ENCODE measurements around the gene MEGF11.

Gene MEGF11

GRCh38 chr15:66063147-66063546, 190.4 kb downstream of the MEGF11 start:
- peaks cover 7% of the 10 kb centered on the region for H3K9me3 ChIP-seq (ENCODE audit: control insufficient read depth, low read length)
- no peak overlapping the region for H3K4me3 ChIP-seq (ENCODE audit: low read length)
- DNase-seq (ENCODE audit: low read depth), result no peak
- H3K9ac ChIP-seq (ENCODE audit: low read length), result no peak overlapping the region
- no peaks in the 10 kb centered on the region for H3K36me3 ChIP-seq (ENCODE audit: control insufficient read depth, insufficient read depth, low read length, severe bottlenecking)
- H3K4me1 ChIP-seq (ENCODE audit: control insufficient read depth, insufficient read depth, low read length), result no peaks in the 10 kb centered on the region
- peaks cover 45% of the 10 kb centered on the region for H3K27me3 ChIP-seq (replicated peaks; ENCODE audit: control insufficient read depth, insufficient read depth, low read length)

- Histone ChIP-seq H3K9me3 (ENCODE audit: control insufficient read depth, low read length) (peaks cover 2% of the 10 kb centered on the region), H3K27me3 (replicated peaks; ENCODE audit: control insufficient read depth, insufficient read depth, low read length) (peaks cover 78% of the 10 kb centered on the region), H3K4me3 (ENCODE audit: low read length) (no peak overlapping the region), H3K9ac (ENCODE audit: low read length) (no peak overlapping the region), H3K36me3 (ENCODE audit: control insufficient read depth, insufficient read depth, low read length, severe bottlenecking) (no peaks in the 10 kb centered on the region), H3K4me1 (ENCODE audit: control insufficient read depth, insufficient read depth, low read length) (no peaks in the 10 kb centered on the region)
- no peak for DNase-seq (ENCODE audit: low read depth)
Measured at GRCh38 chr15:66057089-66057488, 196.5 kb downstream of the MEGF11 start.

GRCh38 chr15:66053991-66054390, 199.6 kb downstream of the MEGF11 start:
- Histone ChIP-seq H3K4me3 (ENCODE audit: low read length) (no peak overlapping the region), H3K4me1 (ENCODE audit: control insufficient read depth, insufficient read depth, low read length) (no peaks in the 10 kb centered on the region), H3K27me3 (replicated peaks; ENCODE audit: control insufficient read depth, insufficient read depth, low read length) (peaks cover 84% of the 10 kb centered on the region)

GRCh38 chr15:66051833-66052232, 201.7 kb downstream of the MEGF11 start:
- H3K27me3 ChIP-seq (replicated peaks; ENCODE audit: control insufficient read depth, insufficient read depth, low read length), result peaks cover 80% of the 10 kb centered on the region
- no peaks in the 10 kb centered on the region for H3K4me1 ChIP-seq (ENCODE audit: control insufficient read depth, insufficient read depth, low read length)
- H3K36me3 ChIP-seq (ENCODE audit: control insufficient read depth, insufficient read depth, low read length, severe bottlenecking), result no peaks in the 10 kb centered on the region
- no peaks in the 10 kb centered on the region for H3K9me3 ChIP-seq (ENCODE audit: control insufficient read depth, low read length)
- H3K9ac ChIP-seq (ENCODE audit: low read length), result no peak overlapping the region
- DNase-seq (ENCODE audit: low read depth), result no peak
- no peak overlapping the region for H3K4me3 ChIP-seq (ENCODE audit: low read length)

More at GRCh38 chr15:66053991-66054390, 199.6 kb downstream of the MEGF11 start:
- DNase-seq (ENCODE audit: low read depth), result no peak
- Histone ChIP-seq H3K9ac (ENCODE audit: low read length) (no peak overlapping the region), H3K9me3 (ENCODE audit: control insufficient read depth, low read length) (no peaks in the 10 kb centered on the region), H3K36me3 (ENCODE audit: control insufficient read depth, insufficient read depth, low read length, severe bottlenecking) (no peaks in the 10 kb centered on the region)

GRCh38 chr15:66050264-66050663, 203.3 kb downstream of the MEGF11 start:
- no peak overlapping the region for H3K9ac ChIP-seq (ENCODE audit: low read length)
- H3K4me3 ChIP-seq (ENCODE audit: low read length), result no peak overlapping the region
- no peaks in the 10 kb centered on the region for H3K36me3 ChIP-seq (ENCODE audit: control insufficient read depth, insufficient read depth, low read length, severe bottlenecking)
- H3K27me3 ChIP-seq (replicated peaks; ENCODE audit: control insufficient read depth, insufficient read depth, low read length), result peaks cover 83% of the 10 kb centered on the region
- DNase-seq (ENCODE audit: low read depth), result no peak
- peaks cover 2% of the 10 kb centered on the region for H3K9me3 ChIP-seq (ENCODE audit: control insufficient read depth, low read length)
- H3K4me1 ChIP-seq (ENCODE audit: control insufficient read depth, insufficient read depth, low read length), result no peaks in the 10 kb centered on the region

- no peak overlapping the region for H3K4me3 ChIP-seq (ENCODE audit: low read length)
- peaks cover 81% of the 10 kb centered on the region for H3K27me3 ChIP-seq (replicated peaks; ENCODE audit: control insufficient read depth, insufficient read depth, low read length)
- DNase-seq (ENCODE audit: low read depth), result no peak
- H3K4me1 ChIP-seq (ENCODE audit: control insufficient read depth, insufficient read depth, low read length), result no peaks in the 10 kb centered on the region
- H3K36me3 ChIP-seq (ENCODE audit: control insufficient read depth, insufficient read depth, low read length, severe bottlenecking), result no peaks in the 10 kb centered on the region
- no peak overlapping the region for H3K9ac ChIP-seq (ENCODE audit: low read length)
- H3K9me3 ChIP-seq (ENCODE audit: control insufficient read depth, low read length), result peaks cover 8% of the 10 kb centered on the region
Measured at GRCh38 chr15:66049353-66049752, 204.2 kb downstream of the MEGF11 start.

- no peaks in the 10 kb centered on the region for H3K36me3 ChIP-seq (ENCODE audit: control insufficient read depth, insufficient read depth, low read length, severe bottlenecking)
- peaks cover 8% of the 10 kb centered on the region for H3K9me3 ChIP-seq (ENCODE audit: control insufficient read depth, low read length)
- DNase-seq (ENCODE audit: low read depth), result no peak
- H3K27me3 ChIP-seq (replicated peaks; ENCODE audit: control insufficient read depth, insufficient read depth, low read length), result peaks cover 88% of the 10 kb centered on the region
- H3K4me1 ChIP-seq (ENCODE audit: control insufficient read depth, insufficient read depth, low read length), result no peaks in the 10 kb centered on the region
- H3K9ac ChIP-seq (ENCODE audit: low read length), result no peak overlapping the region
- H3K4me3 ChIP-seq (ENCODE audit: low read length), result no peak overlapping the region
Measured at GRCh38 chr15:66047321-66048024, 206.1 kb downstream of the MEGF11 start.

GRCh38 chr15:66046751-66047150, 206.8 kb downstream of the MEGF11 start:
- Histone ChIP-seq H3K4me3 (ENCODE audit: low read length) (no peak overlapping the region), H3K9me3 (ENCODE audit: control insufficient read depth, low read length) (peaks cover 8% of the 10 kb centered on the region), H3K9ac (ENCODE audit: low read length) (no peak overlapping the region), H3K27me3 (replicated peaks; ENCODE audit: control insufficient read depth, insufficient read depth, low read length) (peaks cover 83% of the 10 kb centered on the region), H3K36me3 (ENCODE audit: control insufficient read depth, insufficient read depth, low read length, severe bottlenecking) (no peaks in the 10 kb centered on the region), H3K4me1 (ENCODE audit: control insufficient read depth, insufficient read depth, low read length) (no peaks in the 10 kb centered on the region)
- DNase-seq (ENCODE audit: low read depth), result no peak

GRCh38 chr15:66046326-66046725, 207.2 kb downstream of the MEGF11 start:
- peaks cover 83% of the 10 kb centered on the region for H3K27me3 ChIP-seq (replicated peaks; ENCODE audit: control insufficient read depth, insufficient read depth, low read length)
- H3K4me3 ChIP-seq (ENCODE audit: low read length), result no peak overlapping the region
- peaks cover 8% of the 10 kb centered on the region for H3K9me3 ChIP-seq (ENCODE audit: control insufficient read depth, low read length)
- no peaks in the 10 kb centered on the region for H3K36me3 ChIP-seq (ENCODE audit: control insufficient read depth, insufficient read depth, low read length, severe bottlenecking)
- H3K4me1 ChIP-seq (ENCODE audit: control insufficient read depth, insufficient read depth, low read length), result no peaks in the 10 kb centered on the region
- H3K9ac ChIP-seq (ENCODE audit: low read length), result no peak overlapping the region
- no peak for DNase-seq (ENCODE audit: low read depth)

GRCh38 chr15:66045542-66045941, 208.0 kb downstream of the MEGF11 start:
- Histone ChIP-seq H3K4me1 (ENCODE audit: control insufficient read depth, insufficient read depth, low read length) (no peaks in the 10 kb centered on the region), H3K27me3 (replicated peaks; ENCODE audit: control insufficient read depth, insufficient read depth, low read length) (peaks cover 81% of the 10 kb centered on the region), H3K9ac (ENCODE audit: low read length) (no peak overlapping the region), H3K36me3 (ENCODE audit: control insufficient read depth, insufficient read depth, low read length, severe bottlenecking) (no peaks in the 10 kb centered on the region), H3K4me3 (ENCODE audit: low read length) (no peak overlapping the region), H3K9me3 (ENCODE audit: control insufficient read depth, low read length) (peaks cover 8% of the 10 kb centered on the region)
- DNase-seq (ENCODE audit: low read depth), result no peak

- Histone ChIP-seq H3K4me3 (ENCODE audit: low read length) (no peak overlapping the region), H3K9ac (ENCODE audit: low read length) (no peak overlapping the region), H3K9me3 (ENCODE audit: control insufficient read depth, low read length) (peaks cover 8% of the 10 kb centered on the region), H3K27me3 (replicated peaks; ENCODE audit: control insufficient read depth, insufficient read depth, low read length) (peaks cover 75% of the 10 kb centered on the region), H3K4me1 (ENCODE audit: control insufficient read depth, insufficient read depth, low read length) (no peaks in the 10 kb centered on the region), H3K36me3 (ENCODE audit: control insufficient read depth, insufficient read depth, low read length, severe bottlenecking) (no peaks in the 10 kb centered on the region)
- no peak for DNase-seq (ENCODE audit: low read depth)
Measured at GRCh38 chr15:66044837-66045236, 208.7 kb downstream of the MEGF11 start.

GRCh38 chr15:66043264-66043663, 210.3 kb downstream of the MEGF11 start:
- Histone ChIP-seq H3K27me3 (replicated peaks; ENCODE audit: control insufficient read depth, insufficient read depth, low read length) (peaks cover 70% of the 10 kb centered on the region), H3K9me3 (ENCODE audit: control insufficient read depth, low read length) (peaks cover 8% of the 10 kb centered on the region), H3K36me3 (ENCODE audit: control insufficient read depth, insufficient read depth, low read length, severe bottlenecking) (no peaks in the 10 kb centered on the region), H3K4me3 (ENCODE audit: low read length) (no peak overlapping the region), H3K9ac (ENCODE audit: low read length) (no peak overlapping the region), H3K4me1 (ENCODE audit: control insufficient read depth, insufficient read depth, low read length) (no peaks in the 10 kb centered on the region)
- no peak for DNase-seq (ENCODE audit: low read depth)
